22Rv1 (cell line): ENCODE measurements around the gene CLSTN1.

ENCODE experiments used
- H3K27ac ChIP-seq: fragments of 450-650 bp; 2 replicates; pipeline ENCODE4 v1.5.1; 2017
- ZFX ChIP-seq: fragments of 450-650 bp; IDR thresholded peaks from 2 replicates; pipeline ENCODE4 v1.6.1; 2017; ENCODE audit warnings: antibody characterized with exemption, borderline replicate concordance
- TF ChIP-seq, protein P1 (sequence below): fragments of 450-650 bp; IDR thresholded peaks from 2 replicates; pipeline ENCODE4 v1.5.1; 2017; ENCODE audit warnings: mild to moderate bottlenecking

Gene CLSTN1

DNA sequence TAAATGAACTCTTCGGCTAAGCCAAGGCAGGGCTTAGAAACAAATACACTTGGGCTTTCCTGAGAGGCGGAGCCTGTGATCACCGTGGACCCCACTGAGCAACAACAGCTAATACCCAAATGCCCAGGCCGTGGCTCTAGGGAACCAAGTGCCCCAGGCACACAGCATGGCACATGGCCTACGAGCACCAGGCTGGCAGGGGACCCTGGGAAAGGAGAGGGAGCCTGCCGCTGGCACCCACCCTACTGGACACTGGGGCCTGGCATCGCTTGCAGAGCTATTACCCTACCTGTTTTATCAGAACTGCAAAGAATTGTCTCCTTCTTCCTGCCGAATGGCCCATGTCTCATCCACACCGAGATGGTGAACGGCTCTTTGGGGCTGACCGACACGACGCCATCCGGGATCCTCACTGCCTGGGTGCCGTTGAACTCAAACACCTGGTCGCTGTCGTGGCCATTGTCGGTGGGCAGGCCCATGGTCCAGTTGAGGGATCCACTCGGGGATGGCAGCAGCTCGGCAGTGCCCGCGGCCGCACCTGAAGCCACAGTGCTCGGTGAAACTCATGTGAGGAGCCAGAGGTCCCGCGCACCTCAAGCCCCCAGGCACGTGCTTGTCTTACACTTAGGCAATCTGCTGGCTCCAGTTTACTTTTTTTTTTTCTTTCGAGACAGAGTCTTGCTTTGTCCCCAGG lies 79.5 kb downstream of the CLSTN1 start:
- no peak overlapping the region for H3K27ac ChIP-seq
- TF ChIP-seq, protein P1, sequence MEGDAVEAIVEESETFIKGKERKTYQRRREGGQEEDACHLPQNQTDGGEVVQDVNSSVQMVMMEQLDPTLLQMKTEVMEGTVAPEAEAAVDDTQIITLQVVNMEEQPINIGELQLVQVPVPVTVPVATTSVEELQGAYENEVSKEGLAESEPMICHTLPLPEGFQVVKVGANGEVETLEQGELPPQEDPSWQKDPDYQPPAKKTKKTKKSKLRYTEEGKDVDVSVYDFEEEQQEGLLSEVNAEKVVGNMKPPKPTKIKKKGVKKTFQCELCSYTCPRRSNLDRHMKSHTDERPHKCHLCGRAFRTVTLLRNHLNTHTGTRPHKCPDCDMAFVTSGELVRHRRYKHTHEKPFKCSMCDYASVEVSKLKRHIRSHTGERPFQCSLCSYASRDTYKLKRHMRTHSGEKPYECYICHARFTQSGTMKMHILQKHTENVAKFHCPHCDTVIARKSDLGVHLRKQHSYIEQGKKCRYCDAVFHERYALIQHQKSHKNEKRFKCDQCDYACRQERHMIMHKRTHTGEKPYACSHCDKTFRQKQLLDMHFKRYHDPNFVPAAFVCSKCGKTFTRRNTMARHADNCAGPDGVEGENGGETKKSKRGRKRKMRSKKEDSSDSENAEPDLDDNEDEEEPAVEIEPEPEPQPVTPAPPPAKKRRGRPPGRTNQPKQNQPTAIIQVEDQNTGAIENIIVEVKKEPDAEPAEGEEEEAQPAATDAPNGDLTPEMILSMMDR, result no peak
- no peak for TF ChIP-seq ZFX

DNA sequence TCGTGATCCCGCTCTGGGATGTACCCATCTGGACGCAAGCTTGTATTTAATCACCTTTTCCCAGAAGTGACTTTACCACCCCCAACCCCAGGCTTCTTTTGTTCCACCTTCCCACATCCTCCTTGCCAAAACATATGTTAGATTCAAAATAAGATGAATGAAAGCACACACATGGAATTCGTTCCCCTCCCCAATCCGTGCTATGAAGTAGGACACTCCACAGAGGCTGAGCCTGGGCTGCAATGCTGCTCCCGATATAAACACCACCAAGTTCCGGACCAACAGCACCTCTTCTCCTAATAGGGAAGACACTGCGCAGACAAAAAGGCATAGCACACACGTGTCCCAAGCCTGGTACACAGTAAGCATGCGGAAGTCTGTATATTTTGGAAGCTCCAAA lies 86.1 kb downstream of the CLSTN1 start:
- TF ChIP-seq, protein P1, result no peak
- TF ChIP-seq ZFX, result no peak
- no peak overlapping the region for H3K27ac ChIP-seq

DNA sequence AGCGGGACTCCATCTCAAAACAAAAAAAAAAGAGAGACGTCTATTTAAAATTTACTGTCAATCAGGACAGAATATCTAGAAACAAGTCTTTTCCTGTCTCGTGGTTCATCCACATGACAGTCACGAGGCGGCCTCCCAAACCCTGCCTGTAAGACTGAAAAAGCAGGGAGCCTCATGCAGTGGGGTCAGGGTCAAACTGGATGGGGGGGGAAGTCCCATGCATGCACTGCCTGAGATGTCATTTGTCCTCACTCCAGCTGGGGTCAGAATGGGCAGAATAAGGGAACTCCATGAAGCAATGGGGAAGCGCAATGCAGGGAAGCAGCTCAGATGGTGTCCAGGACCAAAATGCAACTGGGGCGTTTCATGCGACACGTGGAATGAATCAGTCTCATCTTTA lies 86.7 kb downstream of the CLSTN1 start:
- TF ChIP-seq, protein P1, result no peak
- TF ChIP-seq ZFX, result no peak
- H3K27ac ChIP-seq, result no peak overlapping the region

DNA sequence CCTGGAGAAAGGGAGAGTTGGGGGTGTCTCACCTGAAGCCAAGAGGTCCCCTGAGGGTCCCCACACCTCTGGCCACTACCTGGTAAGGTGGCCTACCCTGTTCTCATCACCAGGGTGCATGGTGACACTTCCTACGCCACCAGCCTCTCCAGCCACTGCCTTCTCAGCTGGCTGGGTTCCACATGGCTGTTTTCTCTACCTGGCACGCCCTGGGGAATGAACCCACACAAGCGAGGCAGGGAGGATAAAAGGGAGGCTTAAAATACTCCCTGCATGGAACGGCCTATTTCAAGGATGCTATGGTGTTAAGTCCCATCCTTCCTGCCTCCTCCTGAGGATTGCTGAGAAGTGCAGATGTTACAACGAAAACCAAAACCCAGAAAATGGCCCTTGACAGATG lies 87.5 kb downstream of the CLSTN1 start:
- H3K27ac ChIP-seq, result no peak overlapping the region
- no peak for TF ChIP-seq ZFX
- TF ChIP-seq, protein P1, result no peak

DNA sequence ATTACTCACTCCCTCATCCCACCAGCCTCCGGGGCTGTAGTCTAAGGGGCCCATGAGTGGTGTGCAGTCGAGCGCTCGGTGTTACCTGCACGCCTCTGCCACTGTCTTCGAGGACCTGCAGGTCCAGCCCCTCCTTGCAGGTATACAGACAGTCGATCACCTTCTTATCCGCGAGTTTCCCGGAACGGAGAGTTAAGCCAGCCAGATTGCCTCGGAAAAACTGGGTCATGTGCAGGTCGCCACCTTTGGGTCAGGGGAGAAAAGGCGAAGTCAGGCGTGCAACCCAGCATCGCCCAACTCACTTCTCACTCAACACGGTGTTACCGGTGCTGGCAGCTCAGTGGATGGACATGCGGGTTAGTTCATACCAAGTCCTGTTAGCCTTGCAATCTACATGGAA lies 88.0 kb downstream of the CLSTN1 start:
- no peak overlapping the region for H3K27ac ChIP-seq
- TF ChIP-seq, protein P1, result no peak
- no peak for TF ChIP-seq ZFX

DNA sequence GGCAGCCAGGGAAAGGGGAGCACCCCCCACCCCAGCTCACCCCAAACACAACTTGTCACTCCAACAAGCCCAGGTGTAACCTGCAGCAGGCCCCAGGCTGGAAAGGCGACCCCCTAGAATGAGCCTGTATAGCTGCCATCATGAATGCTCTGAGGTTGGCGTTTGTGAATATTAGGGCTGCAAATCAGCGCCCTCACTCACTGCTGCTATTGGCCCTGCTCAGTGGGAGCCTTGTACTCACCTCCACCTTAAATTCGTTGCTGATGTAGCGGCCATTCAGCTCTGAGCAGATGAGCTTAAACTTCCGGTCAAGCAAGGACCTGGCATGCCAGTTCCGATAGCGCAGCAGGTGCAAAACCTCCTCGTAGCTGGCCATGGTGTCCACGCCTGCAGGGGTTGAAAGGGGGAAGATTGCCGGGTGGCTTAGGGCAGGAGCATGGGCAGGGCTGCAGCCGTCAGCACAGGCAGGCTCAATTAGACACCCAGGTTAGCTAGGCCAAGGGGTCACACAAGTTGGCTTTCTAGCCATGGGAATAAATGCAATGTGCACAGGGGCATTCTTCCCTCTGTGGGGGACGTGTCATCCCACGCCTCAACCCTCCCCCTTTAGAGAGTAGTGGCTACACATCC lies 90.5 kb downstream of the CLSTN1 start:
- no peak overlapping the region for H3K27ac ChIP-seq
- TF ChIP-seq, protein P1, result no peak

DNA sequence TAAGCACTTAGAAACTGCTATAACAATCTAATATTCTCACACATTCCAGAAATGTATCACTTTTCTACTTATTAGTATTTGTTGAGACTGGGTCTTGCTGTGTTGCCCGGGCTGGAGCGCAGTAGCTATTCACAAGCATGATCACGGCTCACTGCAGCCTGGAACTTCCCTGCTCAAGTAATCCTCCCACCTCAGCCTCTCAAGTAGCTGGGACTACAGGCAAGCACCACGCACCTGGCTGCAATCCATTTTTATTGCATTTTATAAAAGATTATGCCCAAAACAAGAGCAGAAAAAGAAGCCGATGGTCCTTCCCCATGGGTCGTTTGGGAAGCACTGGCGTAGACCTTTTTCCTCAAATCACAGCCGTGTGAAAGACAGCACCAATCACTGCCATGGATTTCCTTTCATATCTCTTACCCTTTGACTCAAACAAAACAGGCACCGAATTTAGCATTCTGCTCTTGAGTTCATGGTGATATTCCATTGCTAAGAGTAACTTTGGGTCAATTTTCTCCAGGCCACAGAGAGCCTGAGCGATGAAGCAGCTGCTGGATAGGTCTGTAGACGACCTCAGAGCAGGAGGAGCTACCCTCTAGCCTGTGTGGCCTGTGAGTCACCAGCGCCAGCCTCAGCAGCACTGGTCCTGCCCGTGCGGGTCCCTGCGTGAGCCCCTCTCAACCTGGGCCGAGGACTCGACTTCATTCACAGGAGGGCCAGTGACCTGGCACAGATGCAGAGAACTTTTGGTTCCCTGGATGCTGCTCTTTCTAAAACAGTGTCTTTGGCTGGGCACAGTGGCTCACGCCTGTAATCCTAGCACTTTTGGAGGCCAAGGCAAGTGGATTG lies 91.4 kb downstream of the CLSTN1 start:
- H3K27ac ChIP-seq, result no peak overlapping the region
- TF ChIP-seq ZFX, result no peak
- TF ChIP-seq, protein P1, result no peak
